HUES6 (cell line): ENCODE measurements around the gene IRF2.

ENCODE experiments used
- H3K27ac ChIP-seq: 2 replicates; pipeline ENCODE4 v1.7.0; 2013; ENCODE audit warnings: low read depth, mild to moderate bottlenecking, low read length, inconsistent platforms
- H3K27me3 ChIP-seq: 2 replicates; pipeline ENCODE4 v1.6.1; 2013; ENCODE audit warnings: low read length; ENCODE audit not compliant: control insufficient read depth, insufficient read depth
- H3K36me3 ChIP-seq: 2 replicates; pipeline ENCODE4 v1.6.1; 2013; ENCODE audit warnings: low read length; ENCODE audit not compliant: control insufficient read depth, insufficient read depth
- H3K4me1 ChIP-seq: 2 replicates; pipeline ENCODE4 v1.6.1; 2013; ENCODE audit warnings: low read length; ENCODE audit not compliant: control insufficient read depth, insufficient read depth
- H3K4me3 ChIP-seq: 2 replicates; pipeline ENCODE4 v1.5.1; 2013; ENCODE audit warnings: low read depth, low read length
- H3K9ac ChIP-seq: one replicate; pipeline ENCODE4 v1.6.1; 2013; ENCODE audit warnings: mild to moderate bottlenecking, low read length
- H3K9me3 ChIP-seq: 2 replicates; pipeline ENCODE4 v1.6.1; 2013; ENCODE audit warnings: low read depth, low read length; ENCODE audit not compliant: control insufficient read depth, insufficient read depth

The IRF2 gene

DNA sequence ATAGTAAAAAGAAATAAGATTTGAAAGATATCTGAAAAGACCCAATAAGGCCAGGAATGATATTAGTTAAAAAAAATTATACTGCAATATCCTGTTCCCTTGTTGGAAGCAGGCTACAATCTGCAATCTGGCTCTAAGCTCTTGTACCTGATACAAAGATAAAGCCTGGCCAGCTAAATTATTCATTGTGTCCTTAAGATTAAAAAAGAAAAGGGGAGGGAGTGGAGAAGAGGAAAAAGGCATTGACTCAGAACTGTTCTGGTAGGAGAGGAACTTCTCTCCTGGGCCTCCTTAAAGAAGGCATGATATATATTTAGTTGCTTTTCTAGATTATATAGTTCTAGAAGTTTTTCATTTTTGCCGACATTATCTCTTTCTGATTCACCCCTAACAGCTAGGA, 46.7 kb downstream of the IRF2 start:
- Histone ChIP-seq H3K27me3 (no peaks in the 10 kb centered on the region), H3K27ac (no peak overlapping the region), H3K9ac (no peak overlapping the region), H3K4me1 (peaks cover 13% of the 10 kb centered on the region; the same call in 1 of the 2 replicates), H3K4me3 (no peak overlapping the region), H3K36me3 (peaks cover 36% of the 10 kb centered on the region), H3K9me3 (peaks cover 9% of the 10 kb centered on the region)

DNA sequence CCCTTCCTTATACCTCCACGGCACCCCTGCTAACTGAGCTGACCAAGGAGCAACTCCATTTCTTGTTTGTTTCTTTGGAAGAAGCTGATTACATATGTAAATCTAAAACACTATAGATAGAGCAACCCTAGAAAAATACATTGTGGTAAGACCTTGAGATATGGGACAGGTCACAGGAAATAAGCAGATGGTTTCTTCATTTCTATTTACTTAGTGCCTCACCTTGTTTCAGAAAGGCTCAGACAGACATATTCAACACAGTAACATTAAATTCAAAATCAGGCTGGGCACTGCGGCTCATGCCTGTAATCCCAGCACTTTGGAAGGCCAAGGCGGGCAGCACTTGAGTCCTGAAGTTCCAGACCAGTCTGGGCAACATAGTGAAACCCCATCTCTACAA, 47.3 kb downstream of the IRF2 start:
- Histone ChIP-seq H3K36me3 (peaks cover 40% of the 10 kb centered on the region), H3K9ac (no peak overlapping the region), H3K27ac (no peak overlapping the region), H3K4me1 (peaks cover 13% of the 10 kb centered on the region; the same call in 1 of the 2 replicates), H3K4me3 (no peak overlapping the region), H3K9me3 (peaks cover 15% of the 10 kb centered on the region), H3K27me3 (no peaks in the 10 kb centered on the region)

- Histone ChIP-seq H3K27me3 (no peaks in the 10 kb centered on the region), H3K27ac (no peak overlapping the region), H3K4me3 (no peak overlapping the region), H3K4me1 (peaks cover 6% of the 10 kb centered on the region; the same call in 1 of the 2 replicates), H3K9me3 (peaks cover 15% of the 10 kb centered on the region), H3K9ac (no peak overlapping the region), H3K36me3 (peaks cover 40% of the 10 kb centered on the region)
These were observed 49.2 kb downstream of the IRF2 start for GRCh38 chr4:184424993-184425758.

- no peak overlapping the region for H3K9ac ChIP-seq
- no peak overlapping the region for H3K4me3 ChIP-seq
- peaks cover 40% of the 10 kb centered on the region for H3K36me3 ChIP-seq
- no peak overlapping the region for H3K27ac ChIP-seq
- H3K27me3 ChIP-seq: no peaks in the 10 kb centered on the region
- no peaks in the 10 kb centered on the region for H3K4me1 ChIP-seq
- H3K9me3 ChIP-seq: peaks cover 15% of the 10 kb centered on the region
These were observed 50.1 kb downstream of the IRF2 start for GRCh38 chr4:184424279-184424678.

- no peak overlapping the region for H3K27ac ChIP-seq
- peaks cover 51% of the 10 kb centered on the region for H3K36me3 ChIP-seq
- H3K9ac ChIP-seq: no peak overlapping the region
- H3K9me3 ChIP-seq: peaks cover 15% of the 10 kb centered on the region
- H3K4me1 ChIP-seq: no peaks in the 10 kb centered on the region
- H3K4me3 ChIP-seq: no peak overlapping the region
- H3K27me3 ChIP-seq: no peaks in the 10 kb centered on the region
These were observed 51.2 kb downstream of the IRF2 start for GRCh38 chr4:184423003-184423686.

- H3K4me1 ChIP-seq: no peaks in the 10 kb centered on the region
- H3K4me3 ChIP-seq: no peak overlapping the region
These were observed 52.0 kb downstream of the IRF2 start for GRCh38 chr4:184422378-184422777.

GRCh38 chr4:184421533-184422155, 52.7 kb downstream of the IRF2 start:
- no peak overlapping the region for H3K9ac ChIP-seq
- no peak overlapping the region for H3K27ac ChIP-seq
- peaks cover 56% of the 10 kb centered on the region for H3K36me3 ChIP-seq
- H3K4me3 ChIP-seq: no peak overlapping the region
- H3K4me1 ChIP-seq: no peaks in the 10 kb centered on the region
- peaks cover 15% of the 10 kb centered on the region for H3K9me3 ChIP-seq
- H3K27me3 ChIP-seq: no peaks in the 10 kb centered on the region

More at GRCh38 chr4:184422378-184422777, 52.0 kb downstream of the IRF2 start:
- H3K27me3 ChIP-seq: no peaks in the 10 kb centered on the region
- no peak overlapping the region for H3K27ac ChIP-seq
- no peak overlapping the region for H3K9ac ChIP-seq
- peaks cover 15% of the 10 kb centered on the region for H3K9me3 ChIP-seq
- peaks cover 59% of the 10 kb centered on the region for H3K36me3 ChIP-seq

- Histone ChIP-seq H3K27ac (no peak overlapping the region), H3K27me3 (no peaks in the 10 kb centered on the region), H3K9me3 (peaks cover 15% of the 10 kb centered on the region), H3K4me1 (no peaks in the 10 kb centered on the region), H3K9ac (no peak overlapping the region), H3K36me3 (peaks cover 50% of the 10 kb centered on the region), H3K4me3 (no peak overlapping the region)
These were observed 53.4 kb downstream of the IRF2 start for GRCh38 chr4:184420881-184421416.

DNA sequence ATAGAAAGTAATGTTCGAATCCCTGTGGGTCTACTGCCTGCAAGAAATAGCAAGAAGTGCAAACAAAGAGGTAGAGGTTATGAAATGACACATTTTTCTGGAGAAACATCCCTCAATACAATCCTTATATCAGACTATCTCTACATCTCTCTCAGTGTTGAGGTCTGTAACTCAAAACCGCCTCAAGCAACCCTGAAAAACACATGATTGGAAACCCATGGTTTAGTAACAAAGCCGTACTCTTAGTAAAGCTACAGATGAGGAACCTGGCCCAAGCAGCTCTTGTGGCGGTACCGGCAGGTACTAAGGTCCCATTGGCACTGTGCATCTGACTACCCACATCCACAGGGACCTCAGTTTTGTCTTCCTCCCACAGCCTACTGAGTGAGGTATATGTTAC, 53.9 kb downstream of the IRF2 start:
- H3K4me3 ChIP-seq: no peak overlapping the region
- H3K9me3 ChIP-seq: peaks cover 15% of the 10 kb centered on the region
- H3K36me3 ChIP-seq: peaks cover 52% of the 10 kb centered on the region
- no peaks in the 10 kb centered on the region for H3K27me3 ChIP-seq
- no peaks in the 10 kb centered on the region for H3K4me1 ChIP-seq
- H3K9ac ChIP-seq: no peak overlapping the region
- no peak overlapping the region for H3K27ac ChIP-seq

DNA sequence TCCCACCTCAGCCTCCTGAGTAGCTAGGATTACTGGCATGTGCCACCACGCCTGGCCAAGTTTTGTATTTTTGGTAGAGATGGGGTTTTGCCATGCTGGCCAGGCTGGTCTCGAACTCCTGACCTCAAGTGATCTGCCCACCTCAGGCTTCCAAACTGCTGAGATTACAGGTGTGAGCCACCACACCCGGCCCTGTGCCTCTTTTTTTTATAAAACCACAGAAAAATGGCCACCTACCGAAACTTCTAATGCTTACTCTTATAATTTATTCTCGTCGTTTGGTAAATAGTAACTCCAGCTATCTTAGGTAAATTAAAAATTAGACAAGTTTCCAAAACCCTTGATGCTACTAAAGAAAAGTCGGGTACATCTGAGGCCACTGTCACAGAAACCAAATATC, 54.4 kb downstream of the IRF2 start:
- Histone ChIP-seq H3K4me3 (no peak overlapping the region), H3K27me3 (no peaks in the 10 kb centered on the region), H3K4me1 (no peaks in the 10 kb centered on the region), H3K9me3 (peaks cover 15% of the 10 kb centered on the region), H3K36me3 (peaks cover 51% of the 10 kb centered on the region), H3K27ac (no peak overlapping the region), H3K9ac (no peak overlapping the region)
